ENCODE data around the gene GPR160. TPM values are rescaled to one million over a fixed set of nuclear protein-coding genes. Genes with fewer than 3 reads are reported as not detected.
"Not testable (repeated sequence)": the region's sequence is repeated elsewhere in the genome, so short reads cannot be mapped to it uniquely, and the experiment has no call there.

The GPR160 gene
- total and polyA plus RNA-seq, 2 experiments from 2014 or later = 39.4 to 55.7 TPM

DNA sequence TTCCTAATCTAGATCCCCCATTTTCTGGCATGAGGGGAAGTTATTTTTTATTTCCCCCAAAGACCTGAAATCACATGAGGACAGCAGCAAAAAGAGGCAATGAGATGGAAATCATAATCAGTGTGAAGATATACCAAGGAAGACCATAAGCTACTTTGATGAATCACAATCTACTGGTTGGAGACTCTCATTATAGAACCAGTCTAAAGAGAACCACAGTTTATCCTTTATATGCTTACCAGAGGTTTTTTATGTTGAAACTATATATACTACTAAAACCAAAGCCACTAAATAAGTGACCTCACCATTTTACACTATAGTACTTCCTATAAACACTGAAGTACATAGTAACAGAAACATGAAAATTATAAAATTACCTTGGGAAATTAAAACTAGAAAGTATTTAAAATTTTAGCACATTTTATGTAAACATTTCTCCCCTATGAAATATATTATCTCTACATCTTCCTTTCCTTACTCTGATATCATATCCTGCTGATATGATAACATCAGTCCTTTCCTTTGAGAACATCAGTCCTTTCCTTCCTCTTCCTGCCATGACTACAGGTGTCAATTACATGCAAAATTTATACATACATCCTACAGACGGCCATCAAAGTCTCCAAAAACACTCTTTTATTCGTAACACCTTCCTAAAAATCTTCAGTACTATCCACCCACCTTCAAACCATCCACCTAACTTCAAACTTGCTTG is 71.9 kb downstream of the GPR160 start:
- no peak for DNase-seq (ENCODE audit: low spot score)
- Mint-ChIP-seq H3K4me1 (peaks cover 18% of the 10 kb centered on the region), H3K9me3 (no peaks in the 10 kb centered on the region), H3K27me3 (ENCODE audit: insufficient read depth, low read depth, poor library complexity) (peaks cover 11% of the 10 kb centered on the region), H3K27ac (no peak overlapping the region), H3K36me3 (ENCODE audit: low read depth) (peaks cover 17% of the 10 kb centered on the region; the same call in 2 of the 3 replicates), H3K4me3 (no peak overlapping the region)
- TF ChIP-seq EZH2 (IDR thresholded peaks at IDR 0.05; ENCODE audit: low read depth, unreplicated experiment) (no peak), STAT1 (IDR thresholded peaks at IDR 0.05; ENCODE audit: unreplicated experiment) (no peak), POLR2AphosphoS5 (IDR thresholded peaks at IDR 0.05; ENCODE audit: low read depth) (no peak), EZH2phosphoT487 (IDR thresholded peaks at IDR 0.05; ENCODE audit: unreplicated experiment) (no peak), JUNB (IDR thresholded peaks at IDR 0.05; ENCODE audit: unreplicated experiment) (no peak)
- TF ChIP-seq, protein P1, sequence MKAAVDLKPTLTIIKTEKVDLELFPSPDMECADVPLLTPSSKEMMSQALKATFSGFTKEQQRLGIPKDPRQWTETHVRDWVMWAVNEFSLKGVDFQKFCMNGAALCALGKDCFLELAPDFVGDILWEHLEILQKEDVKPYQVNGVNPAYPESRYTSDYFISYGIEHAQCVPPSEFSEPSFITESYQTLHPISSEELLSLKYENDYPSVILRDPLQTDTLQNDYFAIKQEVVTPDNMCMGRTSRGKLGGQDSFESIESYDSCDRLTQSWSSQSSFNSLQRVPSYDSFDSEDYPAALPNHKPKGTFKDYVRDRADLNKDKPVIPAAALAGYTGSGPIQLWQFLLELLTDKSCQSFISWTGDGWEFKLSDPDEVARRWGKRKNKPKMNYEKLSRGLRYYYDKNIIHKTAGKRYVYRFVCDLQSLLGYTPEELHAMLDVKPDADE (IDR thresholded peaks at IDR 0.05) = no peak
- Histone ChIP-seq H3K4me2 (no peak overlapping the region), H3K27ac (ENCODE audit: low read depth) (no peak overlapping the region), H3K9me2 (ENCODE audit: insufficient read depth) (no peaks in the 10 kb centered on the region), H2AFZ (no peak overlapping the region), H3F3A (replicated peaks; ENCODE audit: low read depth) (no peaks in the 10 kb centered on the region), H3K79me2 (replicated peaks; ENCODE audit: insufficient read depth) (no peaks in the 10 kb centered on the region; the same call in 1 of the 2 replicates), H3K4me3 (no peak overlapping the region), H3K4me1 (ENCODE audit: insufficient read depth) (no peaks in the 10 kb centered on the region), H4K20me1 (replicated peaks; ENCODE audit: insufficient read depth) (no peaks in the 10 kb centered on the region), H3K27me3 (ENCODE audit: insufficient read depth) (no peaks in the 10 kb centered on the region), H3K36me3 (ENCODE audit: insufficient read depth) (no peaks in the 10 kb centered on the region)
- no peak for ATAC-seq

- no peak overlapping the region for H3K4me3 ChIP-seq
- Mint-ChIP-seq H3K27ac (0 out of 2 replicates have a peak overlapping the region, but pooled peaks have one; percentile 4), H3K4me3 (no peak overlapping the region), H3K4me1 (peaks cover 18% of the 10 kb centered on the region), H3K9me3 (no peaks in the 10 kb centered on the region), H3K27me3 (ENCODE audit: insufficient read depth, low read depth, poor library complexity) (peaks cover 11% of the 10 kb centered on the region), H3K36me3 (ENCODE audit: low read depth) (peaks cover 22% of the 10 kb centered on the region; the same call in 2 of the 3 replicates)
- no peaks in the 10 kb centered on the region for H3F3A ChIP-seq (replicated peaks; ENCODE audit: low read depth)
- no peaks in the 10 kb centered on the region; the same call in 1 of the 2 replicates for H3K79me2 ChIP-seq (replicated peaks; ENCODE audit: insufficient read depth)
- H2AFZ ChIP-seq = no peak overlapping the region
- H3K27ac ChIP-seq (ENCODE audit: low read depth) = no peak overlapping the region
- H3K4me1 ChIP-seq (ENCODE audit: insufficient read depth) = no peaks in the 10 kb centered on the region
- no peaks in the 10 kb centered on the region for H3K9me2 ChIP-seq (ENCODE audit: insufficient read depth)
- no peak overlapping the region for H3K4me2 ChIP-seq
- DNase-seq (ENCODE audit: low spot score) = no peak
- ATAC-seq = no peak
- H3K36me3 ChIP-seq (ENCODE audit: insufficient read depth) = peaks cover 4% of the 10 kb centered on the region; the same call in 1 of the 2 replicates
- H3K27me3 ChIP-seq (ENCODE audit: insufficient read depth) = no peaks in the 10 kb centered on the region
- no peaks in the 10 kb centered on the region for H4K20me1 ChIP-seq (replicated peaks; ENCODE audit: insufficient read depth)
- no peak for TF ChIP-seq POLR2AphosphoS5 (IDR thresholded peaks at IDR 0.05; ENCODE audit: low read depth)
- no peak for TF ChIP-seq ZNF114 (CRISPR knock-in tag; IDR thresholded peaks at IDR 0.05)
- no peak for TF ChIP-seq REST (IDR thresholded peaks at IDR 0.05; ENCODE audit: unreplicated experiment)
These were observed 73.5 kb downstream of the GPR160 start for GRCh38 chr3:170111147-170111771.

- not testable (repeated sequence) for ATAC-seq; H3K4me1 Mint-ChIP-seq; H3K9me3 Mint-ChIP-seq; H3K4me2 ChIP-seq; H3K4me3 ChIP-seq; H3F3A ChIP-seq (replicated peaks; ENCODE audit: low read depth); H2AFZ ChIP-seq; H4K20me1 ChIP-seq (replicated peaks; ENCODE audit: insufficient read depth); H3K79me2 ChIP-seq (replicated peaks; ENCODE audit: insufficient read depth); H3K4me1 ChIP-seq (ENCODE audit: insufficient read depth); H3K4me3 Mint-ChIP-seq; H3K27ac Mint-ChIP-seq; H3K9me2 ChIP-seq (ENCODE audit: insufficient read depth); H3K27me3 Mint-ChIP-seq (ENCODE audit: insufficient read depth, low read depth, poor library complexity); DNase-seq (ENCODE audit: low spot score); H3K27me3 ChIP-seq (ENCODE audit: insufficient read depth); H3K27ac ChIP-seq (ENCODE audit: low read depth)
- H3K36me3 Mint-ChIP-seq (ENCODE audit: low read depth) = peaks cover 36% of the 10 kb centered on the region; the same call in 2 of the 3 replicates
- peaks cover 17% of the 10 kb centered on the region; the same call in 1 of the 2 replicates for H3K36me3 ChIP-seq (ENCODE audit: insufficient read depth)
These were observed 76.4 kb downstream of the GPR160 start for GRCh38 chr3:170114165-170114564.

Data from GM23338 (cell line).